Hepatocyte (in vitro differentiated cells): Measurements from ENCODE around the gene FAM53B.

Experiments
- CTCF ChIP-seq: fragments of 200-600 bp; sonication (generic); IDR thresholded peaks from 2 replicates; pipeline ENCODE4 v1.5.1; 2016; ENCODE audit warnings: antibody characterized with exemption, mild to moderate bottlenecking; ENCODE audit not compliant: poor library complexity
- EZH2phosphoT487 ChIP-seq: fragments of 200-600 bp; sonication (generic); IDR thresholded peaks from one replicate; pipeline ENCODE4 v1.6.1; 2018; ENCODE audit warnings: antibody characterized with exemption, mild to moderate bottlenecking, low read depth, moderate library complexity; ENCODE audit not compliant: unreplicated experiment, severe bottlenecking

- TF ChIP-seq EZH2phosphoT487 (no peak), CTCF (no peak)
Observed at GRCh38 chr10:124618470-124619073, 125.6 kb downstream of the FAM53B start.
